CD4-positive, alpha-beta T cell treated with Interleukin-10 for 1 hour (primary cell): ENCODE results near the gene WFDC1.

Source experiments
- DNase-seq: peaks from one replicate; pipeline ENCODE4 v3.0.0-alpha.2; 2020

The WFDC1 gene

GRCh38 chr16:84294531-84295142 lies at the start of gene WFDC1:
Gene WFDC1 (plus strand): TSS chr16:84294878. CDS start chr16:84294972, 94 bp downstream.
- DNase-seq, result no peak

- no peak for DNase-seq
Measured at GRCh38 chr16:84245956-84246678, 48.6 kb upstream of the WFDC1 start.

- no peak for DNase-seq
Measured at GRCh38 chr16:84246679-84247077, 48.0 kb upstream of the WFDC1 start.

GRCh38 chr16:84247331-84247730 lies 47.3 kb upstream of the WFDC1 start:
- DNase-seq, result no peak

- DNase-seq, result no peak
Measured at GRCh38 chr16:84247844-84248243, 46.8 kb upstream of the WFDC1 start.

GRCh38 chr16:84252184-84252583 lies 42.5 kb upstream of the WFDC1 start:
- DNase-seq, result no peak

GRCh38 chr16:84253173-84253572 lies 41.5 kb upstream of the WFDC1 start:
- DNase-seq, result no peak

- DNase-seq, result no peak
Measured at GRCh38 chr16:84254062-84254461, 40.6 kb upstream of the WFDC1 start.

GRCh38 chr16:84255050-84255810 lies 39.4 kb upstream of the WFDC1 start:
- DNase-seq, result no peak

- no peak for DNase-seq
Measured at GRCh38 chr16:84258266-84258665, 36.4 kb upstream of the WFDC1 start.

GRCh38 chr16:84259691-84260090 lies 35.0 kb upstream of the WFDC1 start:
- no peak for DNase-seq

GRCh38 chr16:84260766-84261554 lies 33.7 kb upstream of the WFDC1 start:
- DNase-seq, result no peak

GRCh38 chr16:84262031-84262430 lies 32.6 kb upstream of the WFDC1 start:
- DNase-seq, result no peak

- DNase-seq, result no peak
Measured at GRCh38 chr16:84262939-84263338, 31.7 kb upstream of the WFDC1 start.

GRCh38 chr16:84266451-84266850 lies 28.2 kb upstream of the WFDC1 start:
- DNase-seq, result peak; percentile 32

GRCh38 chr16:84267380-84267779 lies 27.3 kb upstream of the WFDC1 start:
- DNase-seq, result no peak

- no peak for DNase-seq
Measured at GRCh38 chr16:84268291-84269040, 26.2 kb upstream of the WFDC1 start.

- no peak for DNase-seq
Measured at GRCh38 chr16:84270071-84270470, 24.6 kb upstream of the WFDC1 start.

- no peak for DNase-seq
Measured at GRCh38 chr16:84270531-84270930, 24.1 kb upstream of the WFDC1 start.

- no peak for DNase-seq
Measured at GRCh38 chr16:84271037-84271436, 23.6 kb upstream of the WFDC1 start.

- no peak for DNase-seq
Measured at GRCh38 chr16:84271866-84272265, 22.8 kb upstream of the WFDC1 start.

- no peak for DNase-seq
Measured at GRCh38 chr16:84272740-84273320, 21.8 kb upstream of the WFDC1 start.
